COLO829 (cell line): ENCODE results near the gene CDH12.
"Not testable (repeated sequence)": the region's sequence is repeated elsewhere in the genome, so short reads cannot be mapped to it uniquely, and the experiment has no call there.

Source experiments
- DNase-seq: peaks from one replicate; pipeline ENCODE4 v3.0.0; 2012; ENCODE audit warnings: low spot score

The CDH12 gene

GRCh38 chr5:22649074-22649473 is 204.1 kb downstream of the CDH12 start:
- DNase-seq: no peak

GRCh38 chr5:22644859-22645258 is 208.3 kb downstream of the CDH12 start:
- no peak for DNase-seq

GRCh38 chr5:22643356-22643755 is 209.8 kb downstream of the CDH12 start:
- no peak for DNase-seq

GRCh38 chr5:22631683-22632082 is 221.5 kb downstream of the CDH12 start:
- no peak for DNase-seq

GRCh38 chr5:22627029-22627428 is 226.1 kb downstream of the CDH12 start:
- no peak for DNase-seq

- no peak for DNase-seq
These were observed 227.7 kb downstream of the CDH12 start for GRCh38 chr5:22625451-22625850.

- no peak for DNase-seq
These were observed 232.1 kb downstream of the CDH12 start for GRCh38 chr5:22621084-22621483.

- no peak for DNase-seq
These were observed 237.2 kb downstream of the CDH12 start for GRCh38 chr5:22615964-22616363.

GRCh38 chr5:22614486-22615094 is 238.6 kb downstream of the CDH12 start:
- DNase-seq: no peak

GRCh38 chr5:22612928-22613327 is 240.2 kb downstream of the CDH12 start:
- no peak for DNase-seq

GRCh38 chr5:22611327-22611726 is 241.8 kb downstream of the CDH12 start:
- no peak for DNase-seq

- DNase-seq: not testable (repeated sequence)
These were observed 245.6 kb downstream of the CDH12 start for GRCh38 chr5:22607498-22607897.

GRCh38 chr5:22605473-22605872 is 247.7 kb downstream of the CDH12 start:
- DNase-seq: no peak

GRCh38 chr5:22604711-22605110 is 248.4 kb downstream of the CDH12 start:
- no peak for DNase-seq

GRCh38 chr5:22598796-22599195 is 254.3 kb downstream of the CDH12 start:
- DNase-seq: no peak

GRCh38 chr5:22596404-22596970 is 256.7 kb downstream of the CDH12 start:
- DNase-seq: no peak

- DNase-seq: no peak
These were observed 258.7 kb downstream of the CDH12 start for GRCh38 chr5:22594491-22594890.

- no peak for DNase-seq
These were observed 259.6 kb downstream of the CDH12 start for GRCh38 chr5:22593592-22593991.

- DNase-seq: no peak
These were observed 261.7 kb downstream of the CDH12 start for GRCh38 chr5:22591461-22591860.

- no peak for DNase-seq
These were observed 262.4 kb downstream of the CDH12 start for GRCh38 chr5:22590677-22591268.

GRCh38 chr5:22577711-22578110 is 275.4 kb downstream of the CDH12 start:
- no peak for DNase-seq

GRCh38 chr5:22577006-22577405 is 276.1 kb downstream of the CDH12 start:
- no peak for DNase-seq

GRCh38 chr5:22572941-22573340 is 280.2 kb downstream of the CDH12 start:
- DNase-seq: no peak

GRCh38 chr5:22567983-22568382 is 285.2 kb downstream of the CDH12 start:
- no peak for DNase-seq
